Stimulated activated CD4-positive, alpha-beta T cell treated with anti-CD3 and anti-CD28 coated beads, Interleukin-2, amount 100 ng/mL, for 4 hours (primary cell): ENCODE results near the gene HS3ST5.
"Not testable (repeated sequence)": the region's sequence is repeated elsewhere in the genome, so short reads cannot be mapped to it uniquely, and the experiment has no call there.

ENCODE experiments used
- DNase-seq: peaks from one replicate; pipeline ENCODE4 v3.0.0-alpha.2; 2020; ENCODE audit warnings: low read depth

The HS3ST5 gene

DNA sequence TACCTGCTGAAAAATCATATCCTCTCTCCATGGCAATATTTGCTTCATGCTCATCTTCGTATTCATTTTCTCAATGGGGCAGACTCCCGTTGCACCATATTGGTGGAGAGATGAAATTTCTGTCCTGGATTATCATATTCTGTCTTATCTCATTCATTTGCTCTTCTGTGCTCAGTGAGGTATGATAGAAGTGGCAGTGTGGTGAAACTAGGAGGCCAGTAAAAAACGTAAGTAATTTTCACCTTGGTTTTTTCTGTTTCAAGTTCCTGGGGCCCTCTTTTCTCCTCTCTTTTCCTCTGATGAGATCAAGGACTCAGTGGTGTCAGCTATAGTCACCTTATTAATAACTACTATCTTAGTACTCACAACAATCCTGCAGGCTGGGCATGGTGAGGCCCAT, 189.4 kb downstream of the HS3ST5 start:
- DNase-seq: no peak

DNA sequence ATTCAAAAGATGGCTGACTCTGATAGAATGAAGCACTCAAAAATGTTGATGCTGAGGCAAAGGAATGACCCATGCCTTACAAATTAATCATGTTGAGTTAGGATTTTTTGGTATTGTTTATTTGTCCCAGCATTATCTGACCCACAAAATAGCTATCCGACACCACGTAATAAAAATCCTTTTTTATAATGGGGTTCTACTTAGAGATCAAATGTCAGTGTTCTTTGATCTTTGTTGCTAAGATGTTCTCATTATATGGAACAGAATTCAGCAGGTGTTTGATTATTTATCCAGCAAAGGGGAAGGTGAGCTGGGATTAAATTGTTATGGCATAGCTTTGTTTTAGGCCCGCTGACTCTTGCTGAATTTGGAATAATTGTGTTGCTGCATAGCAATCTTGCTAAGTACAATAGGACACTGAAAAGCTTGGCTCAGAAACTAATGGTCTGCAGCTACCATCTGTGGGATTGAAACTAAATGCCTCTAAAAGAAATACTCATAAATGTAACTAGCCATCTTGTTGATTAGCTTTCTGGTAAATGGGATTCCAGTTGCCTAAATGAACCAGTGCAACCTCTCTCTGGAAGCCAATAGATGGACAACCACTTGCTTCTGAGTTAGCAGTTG, 191.6 kb downstream of the HS3ST5 start:
- no peak for DNase-seq

DNA sequence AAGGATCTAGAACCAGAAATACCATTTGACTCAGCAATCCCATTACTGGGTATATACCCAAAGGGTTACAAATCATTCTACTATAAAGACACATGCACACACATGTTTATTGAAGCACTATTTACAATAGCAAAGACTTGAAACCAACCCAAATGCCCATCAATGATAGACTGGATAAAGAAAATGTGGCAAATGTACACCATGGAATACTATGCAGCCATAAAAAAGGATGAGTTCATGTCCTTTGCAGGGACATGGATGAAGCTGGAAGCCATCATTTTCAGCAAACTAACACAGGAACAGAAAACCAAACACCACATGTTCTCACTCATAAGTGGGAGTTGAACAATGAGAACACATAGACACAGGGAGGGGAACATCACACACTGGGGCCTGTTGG, 193.6 kb downstream of the HS3ST5 start:
- DNase-seq: not testable (repeated sequence)

DNA sequence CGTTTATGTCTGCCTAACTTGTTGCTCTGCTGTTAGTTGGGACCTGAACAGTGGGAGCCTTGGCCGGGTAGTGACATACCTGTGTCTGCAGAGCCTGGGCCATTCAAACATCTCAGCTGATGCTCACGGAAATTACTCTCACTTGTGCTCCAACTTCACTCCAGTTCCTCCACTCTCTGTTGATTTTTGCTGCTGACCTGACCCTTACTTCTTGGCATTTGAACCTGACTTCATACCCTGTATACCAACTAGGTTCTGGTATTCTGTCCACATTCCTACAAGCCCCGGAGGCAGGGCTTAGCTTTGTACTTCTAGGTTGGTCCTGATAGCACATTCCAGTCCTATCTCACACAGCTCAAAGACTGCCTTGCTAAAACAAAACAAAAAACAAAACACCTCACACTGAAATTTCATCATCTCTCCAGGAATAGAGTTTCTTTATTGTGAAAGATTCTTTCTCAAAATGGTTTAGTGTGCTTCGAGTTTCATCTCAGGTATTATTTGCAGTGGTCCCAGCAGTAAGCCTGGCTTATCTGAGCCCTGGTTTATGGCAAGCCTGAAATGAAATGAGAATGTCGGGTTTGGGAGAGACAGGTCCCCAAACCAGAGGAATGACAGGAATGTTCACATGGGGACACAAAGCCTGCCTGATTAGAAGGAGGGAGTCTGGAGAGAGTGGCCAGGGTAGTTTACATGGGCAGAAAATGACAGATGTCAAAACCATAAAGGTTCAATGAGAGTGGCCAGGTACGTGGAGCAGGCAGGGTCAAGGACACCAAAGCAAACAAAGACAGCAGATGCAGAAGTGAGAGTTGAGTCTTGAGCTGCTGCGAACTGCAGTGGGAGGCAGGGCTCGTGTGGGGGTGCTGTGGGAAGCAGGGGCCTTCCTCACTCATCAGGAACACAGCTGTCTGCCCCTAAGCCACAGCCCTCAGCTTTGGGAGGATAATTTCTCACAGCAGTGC, 197.7 kb downstream of the HS3ST5 start:
- no peak for DNase-seq

DNA sequence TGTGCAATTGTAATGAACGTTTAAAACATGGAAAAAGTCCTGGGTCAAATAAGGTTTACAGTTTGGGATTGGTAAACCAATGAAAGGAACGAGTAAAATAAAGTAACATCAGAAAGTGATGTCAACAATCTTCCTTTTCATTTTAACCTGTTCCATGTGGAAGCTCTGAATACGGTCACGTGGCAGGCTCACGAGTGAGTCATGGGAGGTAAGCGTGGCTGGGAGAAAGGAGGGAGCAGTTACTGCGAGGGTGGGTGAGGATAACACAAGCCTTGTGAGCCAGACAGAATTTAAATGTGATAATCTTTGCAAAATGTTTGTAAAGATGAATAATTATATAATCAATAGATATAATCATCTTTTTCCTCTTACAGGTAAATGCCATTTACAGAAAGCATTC, 200.6 kb downstream of the HS3ST5 start:
- no peak for DNase-seq

DNA sequence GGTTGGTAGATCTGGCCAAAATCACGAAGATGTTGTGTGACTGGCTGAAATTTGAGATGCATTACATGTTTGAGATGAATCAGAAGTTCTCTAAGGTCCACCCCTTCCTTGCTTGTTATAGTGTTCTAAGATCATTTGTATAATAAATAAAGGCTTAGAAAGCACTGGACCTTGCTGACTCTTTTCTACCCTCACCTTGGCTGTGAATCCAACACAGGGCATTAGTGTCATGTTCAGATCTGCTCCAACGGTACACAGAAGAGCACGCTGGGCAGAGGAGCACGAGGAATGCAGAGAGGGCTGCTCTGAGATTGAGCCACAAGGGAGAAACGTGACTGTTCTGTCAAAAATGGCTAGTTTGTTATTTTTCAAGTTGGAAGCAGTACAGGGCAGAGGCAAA, 202.4 kb downstream of the HS3ST5 start:
- no peak for DNase-seq

DNA sequence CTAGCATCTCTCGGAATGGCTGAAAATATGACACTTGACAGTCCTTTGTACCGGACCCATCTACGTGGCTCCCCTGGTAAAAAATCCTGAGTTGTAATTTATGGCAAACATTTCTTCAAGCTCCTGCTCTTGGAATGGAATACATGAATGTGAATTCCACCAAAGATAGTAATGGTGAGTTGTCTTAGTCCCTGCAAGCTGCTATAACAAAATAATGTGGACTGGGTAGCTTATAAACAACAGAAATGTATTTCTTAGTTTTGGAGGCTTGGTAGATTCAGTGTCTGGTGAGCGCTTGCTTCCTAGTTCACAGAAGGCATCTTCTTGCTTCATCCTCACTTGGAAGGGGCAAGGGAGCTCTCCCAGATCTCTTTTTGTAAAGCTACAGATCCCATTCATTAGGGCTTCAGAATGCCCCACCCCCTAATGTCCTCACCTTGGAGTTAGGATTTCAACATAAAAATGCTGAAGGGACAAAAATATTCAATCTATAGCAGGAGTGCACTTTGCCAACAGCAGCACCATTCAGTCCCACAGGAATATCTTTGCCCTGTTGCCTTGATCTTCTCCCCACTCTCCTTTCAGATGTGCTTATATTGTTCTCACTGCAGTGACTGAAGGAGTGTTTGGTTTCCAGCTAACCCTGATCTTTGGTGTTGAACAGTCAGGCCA, 204.1 kb downstream of the HS3ST5 start:
- no peak for DNase-seq

DNA sequence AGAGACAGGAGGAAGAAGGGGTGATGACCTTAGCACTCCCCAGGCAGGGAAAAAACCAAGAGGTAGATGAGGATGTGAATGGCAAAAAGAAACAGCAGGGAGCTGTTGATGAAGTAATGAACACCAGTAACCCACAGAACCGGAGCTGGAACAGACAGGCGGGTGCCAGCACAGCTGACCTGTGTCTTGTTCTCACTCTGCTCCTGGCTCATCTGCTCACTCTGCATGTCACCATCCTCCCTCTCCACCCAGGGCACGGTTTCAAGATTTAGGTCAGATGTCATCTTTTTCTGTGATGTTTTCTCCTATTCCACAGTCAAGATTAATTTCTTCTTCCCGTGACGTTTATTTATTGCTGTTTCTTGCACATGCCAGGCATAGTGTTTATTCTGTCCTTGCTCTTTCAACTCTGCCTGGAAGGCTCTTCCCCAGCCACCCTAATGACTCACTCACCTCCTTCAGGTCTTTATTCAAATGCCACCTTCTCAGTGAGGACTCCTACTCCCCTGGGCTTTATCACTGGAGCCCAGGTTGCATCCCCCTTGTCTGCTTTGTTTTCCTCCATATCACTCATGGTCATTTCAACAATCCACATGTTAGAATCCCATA, 207.4 kb downstream of the HS3ST5 start:
- no peak for DNase-seq

DNA sequence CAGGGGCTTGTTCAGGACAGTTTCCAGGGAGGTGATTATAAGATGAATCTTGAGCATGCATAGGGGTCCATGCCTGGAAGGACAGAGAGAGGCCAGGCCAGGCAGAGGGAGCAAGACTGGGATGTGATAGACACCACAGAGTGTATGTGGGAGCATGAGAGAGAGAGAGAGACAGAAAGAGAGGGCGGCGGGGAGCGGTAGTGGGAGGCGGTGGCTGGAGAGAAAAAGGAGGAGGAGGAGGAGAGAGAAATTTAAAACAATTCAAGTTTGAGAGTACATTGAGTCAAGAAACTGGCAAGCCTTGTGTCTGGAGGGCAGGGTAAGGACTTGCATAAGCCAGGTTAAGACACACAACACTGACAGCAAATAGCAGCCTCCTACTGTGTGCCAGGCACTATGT, 209.0 kb downstream of the HS3ST5 start:
- DNase-seq: no peak

DNA sequence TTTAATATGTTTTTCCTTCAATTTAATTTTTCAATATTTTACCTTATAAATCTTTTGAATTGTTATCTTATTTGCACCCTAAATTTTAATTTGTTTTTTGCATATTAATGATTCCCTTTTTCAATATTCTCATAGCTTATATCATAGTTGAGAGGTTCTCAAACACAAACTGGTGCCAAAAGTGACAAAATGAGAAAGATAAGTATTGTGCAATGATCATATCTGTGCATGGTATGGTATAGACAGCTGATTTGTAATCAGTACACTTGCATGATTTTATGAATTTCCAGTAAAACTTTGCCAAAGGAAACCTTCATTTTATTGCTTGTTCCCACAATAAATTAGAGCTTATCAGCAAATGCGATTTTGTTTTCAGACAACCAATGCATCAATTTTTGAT, 210.9 kb downstream of the HS3ST5 start:
- DNase-seq: no peak

DNA sequence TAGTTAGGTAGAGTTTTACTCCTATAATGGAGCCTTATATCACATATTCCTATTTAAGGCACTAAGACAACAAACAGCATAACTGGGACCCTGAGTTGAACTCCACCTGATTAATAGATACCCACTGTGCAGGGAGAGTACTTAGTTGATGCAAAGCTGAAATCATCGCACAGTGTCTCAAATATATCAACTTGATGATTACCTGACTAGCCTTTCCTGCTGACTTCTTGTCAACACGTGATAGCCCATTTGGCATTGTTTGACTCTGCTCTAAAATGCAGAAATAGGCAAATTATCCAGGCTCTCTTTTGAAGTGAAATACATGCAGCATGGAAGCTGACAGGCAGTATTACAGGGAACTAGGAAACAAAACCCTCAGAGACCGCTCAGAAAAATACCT, 217.2 kb downstream of the HS3ST5 start:
- no peak for DNase-seq

DNA sequence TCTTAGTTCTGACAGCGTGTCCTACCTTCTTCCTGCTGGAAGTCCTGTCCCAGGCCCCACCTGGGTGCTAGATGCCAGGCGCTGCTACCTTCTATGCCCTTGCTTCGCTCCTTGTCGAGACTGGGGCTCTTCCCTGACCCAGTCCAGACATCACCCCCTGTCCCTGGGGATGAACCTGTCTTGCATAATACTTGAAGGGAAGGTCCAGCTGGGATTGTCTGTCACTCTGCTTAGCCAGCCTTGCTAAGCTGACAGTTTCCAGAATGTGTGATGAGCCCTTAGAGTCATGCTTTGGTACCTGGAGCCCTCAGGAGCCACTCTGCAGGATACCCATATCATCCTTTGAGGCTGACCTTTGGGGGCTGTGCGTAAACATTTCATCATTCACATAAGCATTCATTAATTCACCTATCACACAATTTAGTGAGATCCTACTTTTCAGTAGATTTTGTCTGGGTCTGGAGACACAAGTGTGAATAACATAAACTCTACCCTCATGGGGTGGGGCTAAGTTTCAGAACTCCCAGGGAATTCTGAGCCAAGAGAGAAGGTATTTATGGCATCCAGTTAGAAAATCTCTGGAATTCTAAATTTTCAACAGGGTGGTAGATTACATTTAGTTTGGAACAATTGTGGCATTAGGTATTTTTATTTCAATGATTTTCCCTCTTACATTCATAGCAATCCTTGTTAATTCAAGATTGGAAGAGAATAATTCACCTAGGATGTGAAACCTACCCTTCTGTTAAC, 220.7 kb downstream of the HS3ST5 start:
- DNase-seq: no peak

DNA sequence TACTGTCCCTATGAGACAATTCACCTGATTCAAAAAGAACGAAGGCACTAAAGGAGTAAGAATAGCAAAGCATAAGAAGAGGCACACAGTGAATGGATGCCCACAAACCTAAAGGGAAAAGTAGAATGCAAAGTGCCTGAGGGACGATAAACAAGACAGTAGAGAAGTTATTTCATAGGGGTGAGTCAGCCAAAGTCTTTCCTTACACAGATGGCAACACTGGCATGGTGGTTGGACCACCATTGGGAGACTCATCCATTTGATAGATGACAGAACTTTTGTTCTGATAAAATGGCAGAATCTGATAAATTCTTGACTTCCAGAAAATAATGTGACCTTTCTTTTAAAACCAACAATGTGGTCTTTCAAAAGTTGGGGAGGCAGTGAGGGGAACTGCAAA, 223.8 kb downstream of the HS3ST5 start:
- no peak for DNase-seq

DNA sequence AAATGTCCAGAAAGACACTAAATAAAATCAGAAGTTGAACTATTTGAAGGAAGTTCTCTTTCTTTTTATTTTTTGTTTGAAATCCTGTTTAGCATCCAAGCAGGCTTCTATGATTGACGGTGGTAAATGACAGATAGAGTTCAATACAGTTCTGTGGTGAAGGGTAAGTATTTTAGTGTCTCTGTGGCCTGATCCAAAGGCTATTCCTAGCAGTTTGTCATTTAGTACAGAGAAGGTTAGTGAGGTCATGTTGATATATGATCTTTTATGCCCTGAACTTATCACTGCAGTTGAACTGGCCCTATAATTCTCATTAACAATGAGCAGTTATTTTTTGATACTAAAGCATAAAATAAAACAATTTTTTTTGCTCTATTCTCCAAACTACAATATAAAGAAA, 227.2 kb downstream of the HS3ST5 start:
- DNase-seq: no peak

DNA sequence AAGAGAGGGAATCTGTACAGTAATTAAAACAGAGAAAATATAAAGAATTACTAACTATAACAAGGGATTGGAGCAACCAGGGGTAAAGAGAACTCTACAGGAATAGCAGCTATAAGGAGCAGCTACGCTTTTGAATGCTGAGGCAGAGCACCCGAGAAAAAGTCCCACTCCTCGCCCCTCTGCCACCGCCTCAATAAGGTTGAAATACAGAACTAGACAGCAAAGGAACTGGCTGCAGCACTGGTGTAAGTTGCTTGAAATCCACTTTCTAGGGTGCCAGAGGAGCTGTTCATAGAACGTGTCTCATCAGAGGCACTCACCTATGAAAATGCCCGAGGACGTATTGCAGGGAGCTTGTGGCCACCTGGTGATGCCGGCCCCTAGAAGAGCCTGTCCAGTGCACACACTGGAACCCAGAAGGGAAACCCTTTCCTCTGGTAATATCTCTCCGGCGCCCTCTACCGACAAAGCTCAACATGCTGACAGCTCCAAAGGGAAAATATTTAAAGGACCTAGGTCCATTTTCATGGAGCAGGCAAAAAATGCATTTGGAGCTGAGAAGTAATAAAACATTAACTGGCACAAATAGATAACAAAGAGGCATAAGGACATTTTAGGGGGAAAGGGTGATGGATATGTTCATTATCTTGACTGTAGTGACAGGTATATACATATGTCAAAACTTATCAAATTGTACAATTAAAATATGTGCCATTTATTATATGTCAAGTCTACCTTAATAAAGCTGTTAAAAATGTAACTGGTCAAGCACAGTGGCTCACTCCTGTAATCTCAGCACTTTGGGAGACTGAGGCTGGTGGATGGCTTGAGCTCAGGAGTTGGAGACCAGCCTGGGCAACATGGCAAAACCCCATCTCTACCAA, 234.5 kb downstream of the HS3ST5 start:
- DNase-seq: no peak

DNA sequence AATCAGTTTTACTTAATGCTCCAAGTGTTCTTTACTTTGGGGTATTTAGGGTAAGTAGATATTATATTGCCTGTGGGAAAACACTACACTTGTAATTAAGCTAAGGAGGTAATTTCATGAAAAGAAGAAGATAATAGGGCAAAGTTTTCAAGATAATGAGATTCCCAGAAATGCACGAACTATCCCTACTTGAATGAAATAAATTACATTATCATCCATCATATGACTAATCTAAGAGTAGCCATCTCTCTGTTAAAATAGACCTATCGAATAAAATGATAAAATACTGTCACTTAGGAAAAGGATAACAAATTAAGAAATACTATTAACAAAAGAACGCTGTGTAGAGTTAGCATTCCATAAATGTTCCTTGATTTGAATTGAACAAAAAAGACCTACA, 236.8 kb downstream of the HS3ST5 start:
- DNase-seq: no peak

DNA sequence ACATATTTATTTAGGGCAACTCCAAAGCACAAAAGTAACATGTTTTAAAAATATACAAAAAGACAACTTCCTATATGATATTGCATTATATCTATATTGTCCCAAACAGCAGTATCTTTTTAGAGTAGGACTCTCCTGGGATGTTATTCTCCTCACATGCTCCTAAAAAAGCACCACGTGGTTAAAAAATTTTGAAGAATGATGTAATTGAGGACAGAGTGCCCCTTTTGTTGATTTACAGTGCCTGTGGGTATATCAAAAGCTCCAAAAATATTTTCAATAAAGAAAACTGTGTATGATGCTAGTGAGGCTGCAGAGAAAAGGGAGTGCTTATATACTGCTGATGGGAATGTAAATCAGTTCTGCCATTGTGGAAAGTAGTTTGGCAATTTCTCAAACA, 241.6 kb downstream of the HS3ST5 start:
- no peak for DNase-seq

DNA sequence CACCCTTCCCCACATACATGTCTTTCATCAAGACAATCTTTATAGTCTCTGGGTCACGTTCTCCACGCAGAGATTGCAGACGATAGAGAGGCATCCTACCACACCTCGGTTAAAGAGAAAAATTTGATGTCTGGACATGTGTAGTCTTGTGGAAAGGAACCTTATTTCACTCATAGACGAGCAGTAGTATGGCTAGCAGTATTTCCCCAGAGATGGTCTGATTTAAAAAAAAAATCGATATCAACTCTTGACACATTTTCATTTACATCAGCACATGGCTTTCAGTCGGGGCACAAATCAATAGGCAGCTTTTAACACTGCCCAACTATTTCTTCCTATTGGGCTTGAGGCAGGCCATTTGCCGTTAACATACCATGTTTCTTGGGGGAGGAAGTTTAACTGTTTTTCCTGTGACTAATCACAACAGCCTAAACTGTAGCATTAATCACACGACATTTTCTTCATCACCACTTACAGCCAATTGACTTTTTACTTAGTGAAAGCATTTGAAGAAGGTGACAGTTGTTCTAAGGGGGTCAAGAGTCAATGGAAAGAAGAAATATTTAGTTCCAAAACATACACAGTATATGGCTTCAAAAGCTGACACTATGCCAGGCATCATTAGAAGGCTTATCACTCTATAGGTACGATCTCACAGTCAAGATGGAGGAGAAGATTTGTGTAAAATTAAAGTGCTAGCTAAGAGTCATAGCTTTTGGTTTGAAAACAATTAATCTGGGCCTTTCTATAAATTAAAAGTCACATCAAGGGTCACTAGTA, 242.4 kb downstream of the HS3ST5 start:
- no peak for DNase-seq

DNA sequence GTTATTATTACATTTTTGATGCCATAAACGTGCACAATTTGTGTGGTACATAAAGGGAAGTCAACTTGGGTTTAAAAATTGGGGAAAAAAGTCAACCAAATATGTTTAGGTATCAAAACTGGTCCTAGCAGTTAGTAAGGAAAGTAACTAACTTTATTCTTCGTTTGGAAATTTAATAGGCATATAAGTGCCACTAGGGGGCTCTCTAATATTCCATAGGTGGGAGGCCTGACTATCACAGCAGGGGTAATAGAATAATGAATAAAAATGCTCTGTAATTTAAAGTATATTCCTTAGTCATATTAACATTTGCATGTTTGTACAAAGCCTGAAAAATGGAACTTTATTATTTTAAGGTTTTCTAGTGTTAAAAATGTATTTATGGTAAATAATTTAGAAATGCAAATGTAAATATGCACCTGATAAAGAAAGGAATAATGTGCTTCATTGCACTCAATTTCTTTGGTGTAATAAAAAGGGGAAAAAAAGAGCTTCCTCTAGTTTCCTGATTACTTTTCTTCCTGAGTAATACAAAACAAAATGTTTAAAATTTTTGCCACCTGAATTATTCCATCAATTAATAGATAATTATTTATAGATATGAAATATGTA, 246.2 kb downstream of the HS3ST5 start:
- DNase-seq: no peak

DNA sequence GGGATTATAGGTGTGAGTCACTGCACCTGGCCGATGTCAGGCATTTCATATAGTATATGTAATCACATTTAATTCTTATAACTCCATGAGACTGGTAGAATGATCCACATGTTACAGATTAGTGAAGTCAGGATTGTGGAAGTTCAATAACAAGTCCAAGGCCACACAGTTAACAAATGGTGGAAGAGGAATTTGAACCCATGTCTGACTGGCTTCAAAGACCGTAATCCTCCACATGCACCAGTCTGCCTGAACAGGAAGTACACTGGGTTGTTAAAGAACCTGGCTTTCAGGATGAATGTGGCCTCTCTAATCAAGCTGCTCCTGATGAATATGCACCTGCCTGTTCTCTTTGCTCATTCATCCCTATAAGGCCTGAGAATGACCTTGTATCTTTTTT, 249.9 kb downstream of the HS3ST5 start:
- DNase-seq: no peak
